Activated T-helper 2 cell treated with anti-CD3 and anti-CD28 coated beads, Interferon-gamma antibody, Interleukin-2, Interleukin-4, amounts not matched to agents 10 μg/mL and 5 μg/mL and 100 μg/mL, durations not matched to agents 14 hours and 24 hours and 36 hours (primary cell): ENCODE measurements around the gene TUBA3E. TPM values are rescaled to one million over a fixed set of nuclear protein-coding genes. Genes with fewer than 3 reads are reported as not detected.
"Not testable (repeated sequence)": the region's sequence is repeated elsewhere in the genome, so short reads cannot be mapped to it uniquely, and the experiment has no call there.

Experiments
- DNase-seq: peaks from one replicate; pipeline ENCODE4 v3.0.0; 2021; ENCODE audit warnings: low spot score
- H3K27ac Mint-ChIP-seq: one replicate; pipeline ENCODE4 v1.8.0; 2021; ENCODE audit warnings: mixed read lengths
- H3K27me3 Mint-ChIP-seq: one replicate; pipeline ENCODE4 v1.8.0; 2021; ENCODE audit warnings: low read depth, mixed read lengths
- H3K36me3 Mint-ChIP-seq: one replicate; pipeline ENCODE4 v1.8.0; 2021; ENCODE audit warnings: low read depth, mixed read lengths
- H3K4me1 Mint-ChIP-seq: one replicate; pipeline ENCODE4 v1.8.0; 2021; ENCODE audit warnings: low read depth, mixed read lengths
- H3K4me3 Mint-ChIP-seq: one replicate; pipeline ENCODE4 v1.8.0; 2021; ENCODE audit warnings: low read depth, mild to moderate bottlenecking, moderate library complexity, mixed read lengths
- H3K9me3 Mint-ChIP-seq: one replicate; pipeline ENCODE4 v1.8.0; 2021; ENCODE audit warnings: mixed read lengths
- intact Hi-C: fragments of 100-400 bp; cut with micrococcal nuclease; formaldehyde crosslinking; loops from one replicate; pipeline ENCODE4 v1.15.1; 2023
- total RNA-seq: library from RNA; stranded (reverse); gene quantifications from 2 replicates; pipeline ENCODE4 v1.2.3, GENCODE V29; 2022

The TUBA3E gene
- total RNA-seq, 1 donor from 2014 or later, result not detected

DNA sequence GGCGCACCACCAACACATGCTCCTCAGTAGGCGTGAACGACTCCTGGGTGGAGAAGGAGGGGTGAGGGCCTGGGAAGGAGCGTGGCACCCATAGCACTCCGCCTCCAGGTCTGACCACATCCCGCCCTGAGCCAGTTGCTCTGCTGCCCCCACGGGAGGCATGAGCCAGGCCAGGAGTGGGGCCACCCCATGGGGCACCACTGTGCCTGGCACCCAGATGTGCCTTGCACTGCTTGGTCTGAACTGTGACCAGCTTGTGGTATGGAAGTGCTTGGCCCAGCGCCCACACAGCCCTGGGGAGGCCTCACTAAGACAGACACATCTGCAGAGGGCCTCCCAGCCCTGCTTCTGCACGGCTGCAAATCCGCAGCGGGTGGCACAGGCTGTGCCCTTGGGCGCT lies 40.9 kb downstream of the TUBA3E start:
- intact Hi-C loops, result loop anchor here (10.0 kb wide), 1 partner anchor 177 kb away; no protein-coding TSS in a partner anchor
- not testable (repeated sequence) for H3K27ac Mint-ChIP-seq, H3K27me3 Mint-ChIP-seq, H3K4me3 Mint-ChIP-seq, H3K9me3 Mint-ChIP-seq, DNase-seq, H3K4me1 Mint-ChIP-seq
- peaks cover 31% of the 10 kb centered on the region for H3K36me3 Mint-ChIP-seq

DNA sequence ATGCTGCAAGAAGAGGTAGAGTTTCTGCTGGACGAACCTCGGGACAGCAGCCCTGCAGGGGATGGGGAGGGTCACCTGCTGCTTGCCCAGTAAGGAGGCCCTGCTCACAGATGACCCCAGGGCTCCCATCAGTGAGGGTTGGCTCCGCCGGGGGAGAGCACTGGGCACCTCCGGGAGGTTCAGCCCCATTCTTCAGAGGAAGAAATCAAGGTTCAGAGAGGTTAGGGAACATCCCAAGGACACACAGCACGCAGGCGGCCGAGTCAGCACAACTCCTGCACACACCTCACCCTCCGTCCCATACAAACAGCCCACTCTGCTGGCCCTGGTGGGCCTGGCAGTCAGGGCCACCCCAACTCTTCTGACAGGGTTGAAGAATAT lies 41.6 kb downstream of the TUBA3E start:
- no peak overlapping the region for H3K4me3 Mint-ChIP-seq
- no peaks in the 10 kb centered on the region for H3K9me3 Mint-ChIP-seq
- DNase-seq, result no peak
- peaks cover 31% of the 10 kb centered on the region for H3K36me3 Mint-ChIP-seq
- peaks cover 3% of the 10 kb centered on the region for H3K4me1 Mint-ChIP-seq
- H3K27me3 Mint-ChIP-seq, result no peaks in the 10 kb centered on the region
- H3K27ac Mint-ChIP-seq, result no peak overlapping the region
- intact Hi-C loops, result loop anchor here (10.0 kb wide), 1 partner anchor 178 kb away; no protein-coding TSS in a partner anchor

DNA sequence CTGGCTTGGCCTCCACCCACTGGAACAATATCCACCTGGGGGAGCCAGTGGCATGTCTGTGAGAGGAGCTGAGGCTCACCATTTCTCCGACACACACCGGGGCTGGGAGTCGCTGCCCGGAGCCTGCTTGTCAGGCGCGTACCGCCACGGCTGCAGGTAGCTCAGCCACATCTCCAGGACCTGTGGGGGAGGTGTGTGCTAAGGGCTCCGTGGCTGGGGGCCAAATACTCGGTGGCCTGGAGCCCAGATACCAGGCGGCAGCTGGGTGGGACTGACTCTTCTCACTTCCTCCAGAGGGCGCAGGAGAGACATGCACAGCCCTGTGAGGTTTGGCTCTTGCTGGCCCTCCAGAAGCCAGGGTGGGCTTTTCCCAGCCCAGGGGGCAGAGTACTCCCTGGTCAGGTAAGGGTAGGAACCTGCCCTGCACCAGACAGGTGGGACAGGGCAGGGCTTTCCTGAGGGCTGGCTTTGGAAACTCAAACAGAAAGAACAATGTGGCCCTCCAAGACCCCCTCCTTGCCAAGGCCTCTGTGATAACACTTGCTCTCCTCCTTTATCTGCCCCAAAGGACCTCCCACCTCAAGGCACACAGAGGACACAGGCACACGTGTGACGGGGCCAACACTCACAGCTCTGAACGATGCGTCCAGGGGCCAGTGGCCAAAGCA lies 42.1 kb downstream of the TUBA3E start:
- H3K9me3 Mint-ChIP-seq, H3K4me3 Mint-ChIP-seq, DNase-seq, H3K4me1 Mint-ChIP-seq, H3K27me3 Mint-ChIP-seq, H3K27ac Mint-ChIP-seq: not testable (repeated sequence)
- intact Hi-C loops, result loop anchor here (10.0 kb wide), 1 partner anchor 179 kb away; no protein-coding TSS in a partner anchor
- H3K36me3 Mint-ChIP-seq, result peaks cover 29% of the 10 kb centered on the region

DNA sequence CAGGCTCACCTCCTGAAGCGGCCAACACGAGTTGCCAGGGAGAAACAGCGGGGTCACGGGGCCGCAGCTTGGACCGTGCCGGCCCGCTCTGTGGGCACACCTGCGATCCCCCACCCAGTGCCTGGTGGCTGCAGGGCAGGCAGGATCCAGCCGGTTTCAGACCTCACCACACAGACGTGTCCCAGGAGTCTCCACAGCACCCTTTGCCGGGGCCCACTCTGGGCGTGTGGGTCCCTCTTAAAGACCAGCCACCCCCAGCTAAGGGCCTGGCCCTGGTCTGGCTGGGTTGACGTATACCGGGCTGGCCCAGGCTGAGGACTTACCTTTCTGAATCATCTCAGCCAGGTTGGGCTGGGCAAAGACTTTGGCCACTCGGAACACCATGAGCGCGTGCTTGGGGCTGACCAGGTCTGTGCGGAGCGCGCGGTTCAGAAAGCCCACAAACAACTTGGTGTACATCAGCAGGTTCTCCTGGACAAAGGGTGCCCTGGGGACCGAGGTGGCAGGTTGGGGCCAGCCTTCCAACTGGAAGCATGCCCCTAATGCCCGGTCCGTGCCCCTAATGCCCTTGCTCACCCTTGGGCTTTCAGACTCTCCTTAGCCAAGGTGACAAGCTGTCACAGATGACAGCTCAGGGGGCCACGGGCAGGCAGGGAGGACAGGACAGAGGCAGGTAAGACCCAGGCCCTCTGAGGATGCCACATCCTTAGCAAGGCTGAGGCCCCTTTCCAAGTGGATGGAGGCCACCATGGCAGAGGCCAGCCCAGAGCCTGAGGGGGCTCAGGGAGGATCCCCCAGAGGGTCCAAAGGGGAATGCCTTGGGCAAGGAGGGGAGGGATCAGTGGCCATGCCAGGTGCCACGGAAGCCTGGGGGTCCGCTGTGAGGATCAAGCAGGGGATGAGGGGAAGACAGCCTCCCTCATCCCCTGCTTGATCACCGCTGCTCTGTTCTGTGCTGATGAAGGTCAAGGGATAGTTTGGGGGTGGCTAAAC lies 43.2 kb downstream of the TUBA3E start:
- Mint-ChIP-seq H3K4me3 (no peak overlapping the region), H3K9me3 (no peaks in the 10 kb centered on the region), H3K27me3 (no peaks in the 10 kb centered on the region), H3K36me3 (peaks cover 27% of the 10 kb centered on the region), H3K4me1 (peaks cover 3% of the 10 kb centered on the region), H3K27ac (no peak overlapping the region)
- intact Hi-C loops, result loop anchor here (10.0 kb wide), 1 partner anchor 180 kb away; no protein-coding TSS in a partner anchor
- no peak for DNase-seq

DNA sequence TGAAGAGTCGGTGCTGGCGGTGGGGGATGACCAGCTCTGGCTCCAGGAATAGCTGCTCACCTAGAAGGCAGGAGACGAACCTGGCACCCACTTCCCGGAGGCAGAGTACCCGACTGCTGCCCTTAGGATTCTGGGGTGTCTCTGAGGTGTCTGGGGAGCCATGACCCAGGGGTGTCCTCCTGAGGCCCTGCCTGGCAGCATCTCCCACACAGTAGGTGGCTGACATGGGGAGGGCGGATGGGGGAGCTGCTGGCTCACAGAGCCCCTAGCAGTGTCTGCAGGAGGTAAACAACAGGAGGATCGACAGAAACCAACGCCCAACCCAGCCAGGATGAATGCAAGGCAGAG lies 43.8 kb downstream of the TUBA3E start:
- H3K27ac Mint-ChIP-seq, H3K4me1 Mint-ChIP-seq, H3K4me3 Mint-ChIP-seq, DNase-seq, H3K27me3 Mint-ChIP-seq, H3K9me3 Mint-ChIP-seq: not testable (repeated sequence)
- intact Hi-C loops, result loop anchor here (10.0 kb wide), 1 partner anchor 180 kb away; no protein-coding TSS in a partner anchor
- H3K36me3 Mint-ChIP-seq, result peaks cover 26% of the 10 kb centered on the region

DNA sequence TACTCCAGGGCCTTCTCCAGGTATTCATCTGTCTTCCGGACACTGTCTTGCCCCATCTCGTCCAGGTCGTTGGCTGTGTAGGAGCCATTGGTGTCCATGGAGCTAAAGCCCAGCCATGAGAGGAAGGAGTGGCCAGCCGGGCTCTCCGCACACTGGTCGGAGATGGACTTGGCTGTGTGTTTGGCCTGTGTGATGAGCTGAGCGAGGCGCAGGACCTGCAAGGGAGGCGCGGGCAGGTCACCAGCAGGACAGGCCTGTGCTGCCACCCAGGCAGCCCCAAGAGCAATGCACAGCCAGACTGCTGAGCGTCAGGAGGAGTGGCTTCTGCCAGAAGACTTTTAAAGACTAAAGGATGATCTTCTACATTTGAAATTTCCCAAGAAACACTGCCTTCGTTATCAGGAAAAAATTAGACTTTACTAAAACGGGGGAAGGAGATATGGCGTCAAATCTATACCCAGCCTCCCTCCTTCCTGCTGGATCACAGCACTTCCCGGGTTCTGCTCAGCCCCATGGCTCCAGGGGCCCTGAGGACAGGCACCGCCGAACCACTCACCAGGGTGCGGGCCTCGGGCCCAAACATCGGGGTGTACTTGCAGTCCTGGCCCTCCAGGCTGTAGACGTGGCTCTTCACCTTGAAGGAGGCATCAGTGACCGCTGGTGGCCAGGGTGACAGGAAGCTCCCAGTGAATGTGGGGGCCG lies 44.4 kb downstream of the TUBA3E start:
- peaks cover 23% of the 10 kb centered on the region for H3K36me3 Mint-ChIP-seq
- not testable (repeated sequence) for H3K4me1 Mint-ChIP-seq, H3K27me3 Mint-ChIP-seq

GRCh38 chr2:130152816-130153595 lies 45.2 kb downstream of the TUBA3E start:
- Mint-ChIP-seq H3K27me3 (no peaks in the 10 kb centered on the region), H3K27ac (no peak overlapping the region), H3K9me3 (no peaks in the 10 kb centered on the region), H3K4me1 (no peaks in the 10 kb centered on the region), H3K4me3 (no peak overlapping the region), H3K36me3 (peaks cover 18% of the 10 kb centered on the region)
- no peak for DNase-seq
- intact Hi-C loops, result loop anchor here (10.0 kb wide), 1 partner anchor 182 kb away; no protein-coding TSS in a partner anchor

More for the DNA sequence above, 44.4 kb downstream of the TUBA3E start:
- H3K27ac Mint-ChIP-seq, DNase-seq, H3K4me3 Mint-ChIP-seq, H3K9me3 Mint-ChIP-seq: not testable (repeated sequence)
- intact Hi-C loops, result loop anchor here (10.0 kb wide), 1 partner anchor 181 kb away; no protein-coding TSS in a partner anchor

GRCh38 chr2:130152136-130152815 lies 46.0 kb downstream of the TUBA3E start:
- not testable (repeated sequence) for DNase-seq, H3K4me3 Mint-ChIP-seq, H3K9me3 Mint-ChIP-seq, H3K27me3 Mint-ChIP-seq, H3K4me1 Mint-ChIP-seq, H3K27ac Mint-ChIP-seq
- intact Hi-C loops, result loop anchor here (10.0 kb wide), 1 partner anchor 183 kb away; no protein-coding TSS in a partner anchor
- H3K36me3 Mint-ChIP-seq, result peaks cover 18% of the 10 kb centered on the region

DNA sequence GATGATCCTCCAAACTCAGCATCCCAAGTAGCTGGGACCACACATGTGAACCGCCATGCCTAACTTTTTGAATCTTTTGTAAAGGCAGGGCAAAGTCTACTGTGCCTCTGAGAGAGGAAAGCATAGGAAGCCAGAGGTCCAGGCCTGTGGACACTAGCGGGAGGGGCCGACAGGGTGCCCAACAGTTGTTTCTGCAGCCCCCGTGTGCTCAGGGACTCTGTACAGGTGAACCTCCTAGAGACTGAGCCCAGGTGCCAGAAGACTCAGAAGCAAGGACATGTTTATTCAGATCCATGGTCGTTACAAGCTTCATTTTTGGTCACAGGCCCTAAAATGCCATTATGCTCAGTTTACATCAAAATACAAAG lies 47.1 kb downstream of the TUBA3E start:
- DNase-seq, H3K27me3 Mint-ChIP-seq, H3K27ac Mint-ChIP-seq, H3K4me1 Mint-ChIP-seq, H3K4me3 Mint-ChIP-seq, H3K9me3 Mint-ChIP-seq: not testable (repeated sequence)
- intact Hi-C loops, result loop anchor here (10.0 kb wide), 1 partner anchor 184 kb away; no protein-coding TSS in a partner anchor
- H3K36me3 Mint-ChIP-seq, result peaks cover 18% of the 10 kb centered on the region

GRCh38 chr2:130150181-130151144 lies 47.8 kb downstream of the TUBA3E start:
- Mint-ChIP-seq H3K4me1 (no peaks in the 10 kb centered on the region), H3K9me3 (no peaks in the 10 kb centered on the region), H3K4me3 (no peak overlapping the region), H3K36me3 (peaks cover 18% of the 10 kb centered on the region), H3K27me3 (peaks cover 3% of the 10 kb centered on the region), H3K27ac (no peak overlapping the region)
- DNase-seq, result no peak
- intact Hi-C loops, result loop anchor here (10.0 kb wide), 1 partner anchor 184 kb away; no protein-coding TSS in a partner anchor

- H3K4me3 Mint-ChIP-seq, H3K9me3 Mint-ChIP-seq, H3K27me3 Mint-ChIP-seq, DNase-seq, H3K4me1 Mint-ChIP-seq, H3K36me3 Mint-ChIP-seq, H3K27ac Mint-ChIP-seq, intact Hi-C loops: not testable (repeated sequence)
Measured at GRCh38 chr2:130148515-130148914, 49.7 kb downstream of the TUBA3E start.
